ENCODE results near the gene TMEM94. TPM values are rescaled to one million over a fixed set of nuclear protein-coding genes. Genes with fewer than 3 reads are reported as not detected.

TMEM94 gene
- total and polyA plus RNA-seq, 2 of the 4 experiments (the other 2 are of a cell fraction): 8.4 to 64.7 TPM

- no peak overlapping the region for H2AFZ ChIP-seq (replicated peaks; ENCODE audit: low read length, poor library complexity)
- no peak overlapping the region for H2BK15ac ChIP-seq (ENCODE audit: low read depth, low read length)
- no peak overlapping the region for H4K8ac ChIP-seq (ENCODE audit: low read depth in 2 of 2, low read length in 2 of 2)
- H3K56ac ChIP-seq (ENCODE audit: extremely low read depth, insufficient read depth, low read length): no peak overlapping the region
- no peak overlapping the region for H4K5ac ChIP-seq (ENCODE audit: low read depth, low read length)
- intact Hi-C loops (cut with micrococcal nuclease) (no loop called here), in situ Hi-C loops (cut with MboI; ENCODE audit: low sequenced_read_pairs) (no loop called here), dilution Hi-C loops (cut with HindIII; ENCODE audit: low sequenced_read_pairs, unreplicated experiment) (no loop called here)
- DNase-seq: no peak
- no peak overlapping the region for H3K9ac ChIP-seq (ENCODE audit: low read depth, low read length)
- 79% methylated on average over 4 of the region's 17 CpGs; no CpG with 5 or more reads in 1 of the 2 experiments for WGBS, 2 experiments (ENCODE audit: extremely low coverage in 2 of 2, insufficient read length in 1 of 2)
- no peaks in the 10 kb centered on the region for H3K9me1 ChIP-seq (ENCODE audit: insufficient read depth, low read length)
- CTCF ChIA-PET: no interaction called here
- H3K4ac ChIP-seq (ENCODE audit: low read depth, low read length): no peak overlapping the region
- no peak for ATAC-seq (ENCODE audit: low read depth)
- H2AK9ac ChIP-seq (replicated peaks; ENCODE audit: low read depth, low read length, poor library complexity): no peak overlapping the region
- TSS peak; percentile 80 for BruUV-seq (replicated peaks)
- no peaks in the 10 kb centered on the region for H3K4me1 ChIP-seq (ENCODE audit: control insufficient read depth, insufficient read depth, low read length)
- H4K20me1 ChIP-seq (ENCODE audit: insufficient read depth, low read length): no peaks in the 10 kb centered on the region
- no peak overlapping the region for H2BK5ac ChIP-seq (ENCODE audit: low read depth, low read length, poor library complexity, severe bottlenecking)
- H3K27ac ChIP-seq (ENCODE audit: insufficient read depth, low read length): no peak overlapping the region
- no peak overlapping the region for H3K23ac ChIP-seq (ENCODE audit: low read depth, low read length)
- H3K9me3 ChIP-seq (ENCODE audit: control insufficient read depth, insufficient read depth, low read length): no peaks in the 10 kb centered on the region
- no peak overlapping the region for H3K14ac ChIP-seq (replicated peaks; ENCODE audit: low read depth, low read length)
- H3K4me2 ChIP-seq (ENCODE audit: low read depth, low read length): no peak overlapping the region
- H4K91ac ChIP-seq (ENCODE audit: insufficient read depth, low read depth, low read length): no peak overlapping the region
- H3K79me1 ChIP-seq (ENCODE audit: low read depth in 1 of 2, low read length in 2 of 2): no peaks in the 10 kb centered on the region
- no peak overlapping the region for H2BK20ac ChIP-seq (ENCODE audit: low read depth, low read length)
- H3K36me3 ChIP-seq (ENCODE audit: control insufficient read depth, insufficient read depth, low read length): peaks cover 41% of the 10 kb centered on the region
- H2BK120ac ChIP-seq (ENCODE audit: low read depth, low read length): no peak overlapping the region
- no peak overlapping the region for H3K18ac ChIP-seq (ENCODE audit: low read depth, low read length)
- no peak overlapping the region for H3K4me3 ChIP-seq (ENCODE audit: insufficient read depth, low read depth, low read length)
- POLR2A ChIA-PET (ENCODE audit: unreplicated experiment): interaction anchor here (0.5 kb wide), 1 partner anchor 15 kb away, joined by 3 read pairs; no protein-coding TSS in a partner anchor
- no peak overlapping the region for H2AK5ac ChIP-seq (ENCODE audit: low read depth, low read length)
- H3K27me3 ChIP-seq (ENCODE audit: control insufficient read depth, insufficient read depth, low read length): no peaks in the 10 kb centered on the region
- TF ChIP-seq CTCF (conservative IDR thresholded peaks at IDR 0.05; ENCODE audit: low read depth, low read length) (no peak), MAZ (IDR thresholded peaks at IDR 0.05; ENCODE audit: borderline replicate concordance, low read depth, low read length) (no peak), RCOR1 (IDR thresholded peaks at IDR 0.05; ENCODE audit: insufficient replicate concordance, low read length) (no peak), BHLHE40 (IDR thresholded peaks at IDR 0.05; ENCODE audit: low read depth, low read length) (no peak), MXI1 (IDR thresholded peaks at IDR 0.05; ENCODE audit: borderline replicate concordance, low read depth, low read length) (no peak), NFE2L2 (IDR thresholded peaks at IDR 0.05; ENCODE audit: low read depth, low read length) (no peak), MAFK (IDR thresholded peaks at IDR 0.05; ENCODE audit: low read depth, low read length) (no peak), ELK1 (IDR thresholded peaks at IDR 0.05; ENCODE audit: borderline replicate concordance, low read depth, low read length) (no peak), POLR2A (IDR thresholded peaks at IDR 0.05; ENCODE audit: low read depth, low read length) (no peak), CEBPB (IDR thresholded peaks at IDR 0.05; ENCODE audit: low read depth, low read length) (no peak), SMC3 (IDR thresholded peaks at IDR 0.05; ENCODE audit: low read depth, low read length) (no peak), RFX5 (IDR thresholded peaks at IDR 0.05; ENCODE audit: low read depth, low read length) (no peak), FOS (IDR thresholded peaks at IDR 0.05; ENCODE audit: low read depth, low read length) (no peak), RAD21 (IDR thresholded peaks at IDR 0.05; ENCODE audit: low read length) (no peak), CHD1 (IDR thresholded peaks at IDR 0.05; ENCODE audit: low read depth, low read length) (no peak)
Measured at GRCh38 chr17:75500419-75501216, 44.2 kb downstream of the TMEM94 start.

All from IMR-90 (cell line).